GM23248 (cell line): ENCODE data around the gene MAMDC2. TPM values are rescaled to one million over a fixed set of nuclear protein-coding genes. Genes with fewer than 3 reads are reported as not detected.
"Not testable (repeated sequence)": the region's sequence is repeated elsewhere in the genome, so short reads cannot be mapped to it uniquely, and the experiment has no call there.

ENCODE experiments used
- DNase-seq: peaks from one replicate; pipeline ENCODE4 v3.0.0-alpha.2; 2015
- H2AFZ ChIP-seq: fragments of 200-600 bp; sonication (generic); 2 replicates; pipeline ENCODE4 v1.6.1; 2016; ENCODE audit warnings: antibody characterized with exemption
- H3F3A ChIP-seq: fragments of 200-600 bp; sonication (generic); 2 replicates; pipeline ENCODE4 v1.6.1; 2016; ENCODE audit warnings: mild to moderate bottlenecking, antibody characterized with exemption, mixed run types; ENCODE audit not compliant: insufficient read depth
- H3K27ac ChIP-seq: fragments of 200-600 bp; sonication (generic); 2 replicates; pipeline ENCODE4 v1.5.1; 2016; ENCODE audit warnings: mild to moderate bottlenecking
- H3K27me3 ChIP-seq: fragments of 200-600 bp; sonication (generic); replicated peaks from 2 replicates; pipeline ENCODE4 v1.6.1; 2016; ENCODE audit warnings: mild to moderate bottlenecking; ENCODE audit not compliant: insufficient read depth
- H3K36me3 ChIP-seq: fragments of 200-600 bp; sonication (generic); 2 replicates; pipeline ENCODE4 v1.6.1; 2016; ENCODE audit warnings: low read depth, mild to moderate bottlenecking
- H3K4me1 ChIP-seq: fragments of 200-600 bp; sonication (generic); 2 replicates; pipeline ENCODE4 v1.6.1; 2016; ENCODE audit warnings: mild to moderate bottlenecking; ENCODE audit not compliant: insufficient read depth
- H3K4me2 ChIP-seq: fragments of 200-600 bp; sonication (generic); one replicate; pipeline ENCODE4 v1.6.1; 2016; ENCODE audit warnings: mild to moderate bottlenecking; ENCODE audit not compliant: unreplicated experiment
- H3K4me3 ChIP-seq: fragments of 200-600 bp; sonication (generic); 2 replicates; pipeline ENCODE4 v1.5.1; 2016; ENCODE audit warnings: mild to moderate bottlenecking
- H3K79me2 ChIP-seq: fragments of 200-600 bp; sonication (generic); 2 replicates; pipeline ENCODE4 v1.6.1; 2016; ENCODE audit warnings: mild to moderate bottlenecking; ENCODE audit not compliant: insufficient read depth
- H3K9ac ChIP-seq: fragments of 200-600 bp; sonication (generic); 2 replicates; pipeline ENCODE4 v1.6.1; 2016; ENCODE audit warnings: mild to moderate bottlenecking
- H3K9me2 ChIP-seq: fragments of 200-600 bp; sonication (generic); 2 replicates; pipeline ENCODE4 v1.6.1; 2016; ENCODE audit warnings: mixed run types, mild to moderate bottlenecking, moderate library complexity; ENCODE audit not compliant: insufficient read depth
- H3K9me3 ChIP-seq: fragments of 200-600 bp; sonication (generic); one replicate; pipeline ENCODE4 v1.6.1; 2017; ENCODE audit warnings: low read depth
- H4K20me1 ChIP-seq: fragments of 200-600 bp; sonication (generic); 2 replicates; pipeline ENCODE4 v1.6.0; 2016; ENCODE audit not compliant: insufficient read depth
- EZH2 ChIP-seq: fragments of 200-600 bp; sonication (generic); IDR thresholded peaks from 2 replicates; pipeline ENCODE4 v1.6.1; 2018; ENCODE audit warnings: antibody characterized with exemption, mild to moderate bottlenecking; ENCODE audit not compliant: insufficient read depth, poor library complexity, severe bottlenecking
- EZH2phosphoT487 ChIP-seq: fragments of 200-600 bp; sonication (generic); IDR thresholded peaks from 2 replicates; pipeline ENCODE4 v1.6.1; 2018; ENCODE audit warnings: antibody characterized with exemption, moderate library complexity, mild to moderate bottlenecking, low read depth; ENCODE audit not compliant: insufficient read depth
- WGBS, 2 experiments: methylation state at CpG; one replicate each; pipeline ENCODE4 v1.1.6; 2015 to 2017; ENCODE audit warnings: low lambda C conversion rate in 2 of 2, low coverage in 1 of 2; ENCODE audit errors: missing lambda C conversion rate in 2 of 2; 5-methylcytosine and 5-hydroxymethylcytosine counted together
- in situ Hi-C: fragments of 300-500 bp; cut with MboI; formaldehyde crosslinking; loops from 2 replicates; pipeline ENCODE4 v1.15.0; 2020
- polyA plus RNA-seq: library from polyadenylated mRNA; unstranded; fragments of >200 nt; fragmentation: Nextera tagmentation; extraction: Ambion mirVana; gene quantifications from 2 replicates; pipeline ENCODE4 v1.2.1, GENCODE V29; 2016
- total RNA-seq: library from RNA; depleted of rRNA; stranded (reverse); fragments of >200 nt; shearing (Covaris generic); gene quantifications from 2 replicates; pipeline ENCODE4 v1.2.3, GENCODE V29; 2014

MAMDC2 gene
- total and polyA plus RNA-seq, 2 experiments from 2014 or later = 0.45 TPM; not detected in 1

GRCh38 chr9:70232476-70232875 lies 188.8 kb downstream of the MAMDC2 start:
- Histone ChIP-seq H3K4me3 (no peak overlapping the region), H3K4me2 (no peak overlapping the region), H3K4me1 (0 out of 2 replicates have a peak, but pooled peaks cover 4% of the 10 kb centered on the region), H3F3A (no peaks in the 10 kb centered on the region), H3K36me3 (no peaks in the 10 kb centered on the region), H2AFZ (no peak overlapping the region), H4K20me1 (no peaks in the 10 kb centered on the region), H3K9me2 (no peaks in the 10 kb centered on the region), H3K79me2 (no peaks in the 10 kb centered on the region), H3K9ac (no peak overlapping the region), H3K27me3 (no peaks in the 10 kb centered on the region), H3K27ac (no peak overlapping the region), H3K9me3 (no peaks in the 10 kb centered on the region)
- 21 to 49% methylated on average over 3 to 4 of the region's 4 CpGs for WGBS, 2 experiments
- TF ChIP-seq EZH2phosphoT487 (no peak), EZH2 (no peak)
- no peak for DNase-seq
- in situ Hi-C loops = loop anchor here (25.0 kb wide), 1 partner anchor 270 kb away; no protein-coding TSS in a partner anchor

- H3K9me3 ChIP-seq, H3K27ac ChIP-seq, H4K20me1 ChIP-seq, DNase-seq, H3K79me2 ChIP-seq, H2AFZ ChIP-seq, H3K27me3 ChIP-seq, H3K4me2 ChIP-seq, H3K9me2 ChIP-seq, H3F3A ChIP-seq, H3K4me3 ChIP-seq, H3K9ac ChIP-seq, H3K36me3 ChIP-seq, H3K4me1 ChIP-seq: not testable (repeated sequence)
- 87 to 89% methylated on average over 9 of the region's 9 CpGs for WGBS, 2 experiments
- in situ Hi-C loops = loop anchor here (25.0 kb wide), 1 partner anchor 272 kb away; no protein-coding TSS in a partner anchor
Measured at GRCh38 chr9:70234208-70234607, 190.6 kb downstream of the MAMDC2 start.

GRCh38 chr9:70245952-70246351 lies 202.3 kb downstream of the MAMDC2 start:
- H3K79me2 ChIP-seq, H3K27ac ChIP-seq, H3F3A ChIP-seq, H3K9me2 ChIP-seq, H3K4me2 ChIP-seq, H4K20me1 ChIP-seq, H3K4me3 ChIP-seq, H3K36me3 ChIP-seq, H3K27me3 ChIP-seq, H3K9ac ChIP-seq, H2AFZ ChIP-seq, DNase-seq, H3K4me1 ChIP-seq, H3K9me3 ChIP-seq: not testable (repeated sequence)
- in situ Hi-C loops = loop anchor here (25.0 kb wide), 1 partner anchor 284 kb away; no protein-coding TSS in a partner anchor
- 91 to 97% methylated on average over 1 of the region's 1 CpG for WGBS, 2 experiments

- Histone ChIP-seq H3F3A (no peaks in the 10 kb centered on the region), H3K9ac (no peak overlapping the region), H3K79me2 (no peaks in the 10 kb centered on the region; the same call in 1 of the 2 replicates), H2AFZ (no peak overlapping the region), H3K4me3 (no peak overlapping the region), H3K36me3 (no peaks in the 10 kb centered on the region), H3K4me2 (no peak overlapping the region), H4K20me1 (no peaks in the 10 kb centered on the region), H3K27ac (no peak overlapping the region), H3K9me3 (no peaks in the 10 kb centered on the region), H3K9me2 (no peaks in the 10 kb centered on the region), H3K4me1 (peaks cover 2% of the 10 kb centered on the region; the same call in 1 of the 2 replicates), H3K27me3 (no peaks in the 10 kb centered on the region)
- DNase-seq = no peak
- WGBS, 2 experiments = 69 to 74% methylated on average over 1 of the region's 1 CpG
- TF ChIP-seq EZH2phosphoT487 (no peak), EZH2 (no peak)
- in situ Hi-C loops = no loop called here
Measured at GRCh38 chr9:70250221-70250620, 206.6 kb downstream of the MAMDC2 start.

GRCh38 chr9:70255486-70255885 lies 211.8 kb downstream of the MAMDC2 start:
- Histone ChIP-seq H3K4me2 (peak overlapping the region; percentile 88), H3K27me3 (no peaks in the 10 kb centered on the region), H3K9ac (peak overlapping the region; percentile 94), H3F3A (peaks cover 8% of the 10 kb centered on the region; the same call in 1 of the 2 replicates), H3K27ac (peak overlapping the region; percentile 82), H3K79me2 (peaks cover 33% of the 10 kb centered on the region), H3K4me3 (peak overlapping the region; percentile 92), H4K20me1 (no peaks in the 10 kb centered on the region), H2AFZ (peak overlapping the region; percentile 72), H3K4me1 (peaks cover 40% of the 10 kb centered on the region), H3K9me3 (no peaks in the 10 kb centered on the region), H3K36me3 (no peaks in the 10 kb centered on the region), H3K9me2 (no peaks in the 10 kb centered on the region)
- TF ChIP-seq EZH2phosphoT487 (no peak), EZH2 (no peak)
- DNase-seq = peak; percentile 66
- in situ Hi-C loops = no loop called here
